Hematopoietic multipotent progenitor cell treated with erythropoietin and hydrocortisone succinate and interleukin-3 and kit ligand, for 6 days (in vitro differentiated cells): ENCODE data around the gene CDC42BPB.
"Not testable (repeated sequence)": the region's sequence is repeated elsewhere in the genome, so short reads cannot be mapped to it uniquely, and the experiment has no call there.

Experiments used
- DNase-seq: peaks from one replicate; pipeline ENCODE4 v3.0.0-alpha.2; 2015

Gene CDC42BPB

GRCh38 chr14:102941419-102942011, 115.8 kb downstream of the CDC42BPB start:
- DNase-seq, result peak; percentile 31

GRCh38 chr14:102940729-102941362, 116.5 kb downstream of the CDC42BPB start:
- no peak for DNase-seq

GRCh38 chr14:102939820-102940561, 117.4 kb downstream of the CDC42BPB start:
- DNase-seq, result no peak

DNA sequence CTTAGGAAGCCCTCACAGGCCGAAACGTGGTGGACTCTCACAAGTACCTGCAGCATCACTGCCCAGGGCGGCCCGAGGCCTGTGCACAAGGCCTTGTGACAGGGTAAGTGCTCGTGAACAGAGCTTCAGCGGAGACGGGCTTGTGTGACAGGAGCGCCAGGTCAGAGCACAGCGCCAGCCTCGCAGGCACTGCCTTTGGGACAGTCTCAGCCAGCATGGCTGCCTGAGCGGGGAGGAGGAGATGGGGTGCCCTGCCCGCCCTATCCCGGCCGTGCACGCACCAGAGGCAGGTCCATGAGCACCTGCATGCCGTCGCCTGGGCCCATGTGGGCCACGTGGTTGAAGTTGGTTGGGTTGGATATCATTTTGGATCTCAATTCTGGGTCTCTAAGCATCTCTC, 118.0 kb downstream of the CDC42BPB start:
- no peak for DNase-seq

DNA sequence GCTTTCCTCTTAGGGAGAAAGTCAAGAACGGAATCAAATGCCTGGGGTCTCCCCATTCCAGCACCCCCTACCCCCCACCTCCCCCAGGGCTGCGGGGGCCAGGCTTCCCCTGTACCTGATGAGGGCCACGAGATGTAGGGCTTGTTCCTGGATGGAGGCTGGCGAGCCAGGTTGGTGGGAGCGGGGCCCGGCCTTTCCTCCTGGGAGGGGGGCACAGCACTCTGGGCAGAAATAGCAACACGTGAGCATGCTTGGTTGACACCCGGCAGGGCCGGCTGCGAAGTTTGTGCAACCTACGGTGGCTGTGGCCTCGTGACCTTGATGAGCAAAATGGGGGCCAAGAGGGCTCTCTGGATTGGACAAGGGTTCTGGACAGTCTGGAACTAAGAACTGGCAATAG, 119.2 kb downstream of the CDC42BPB start:
- DNase-seq, result no peak

- DNase-seq, result no peak
Observed at GRCh38 chr14:102937331-102938175, 119.8 kb downstream of the CDC42BPB start.

GRCh38 chr14:102935756-102936155, 121.6 kb downstream of the CDC42BPB start:
- no peak for DNase-seq

GRCh38 chr14:102933618-102934231, 123.6 kb downstream of the CDC42BPB start:
- DNase-seq, result no peak

DNA sequence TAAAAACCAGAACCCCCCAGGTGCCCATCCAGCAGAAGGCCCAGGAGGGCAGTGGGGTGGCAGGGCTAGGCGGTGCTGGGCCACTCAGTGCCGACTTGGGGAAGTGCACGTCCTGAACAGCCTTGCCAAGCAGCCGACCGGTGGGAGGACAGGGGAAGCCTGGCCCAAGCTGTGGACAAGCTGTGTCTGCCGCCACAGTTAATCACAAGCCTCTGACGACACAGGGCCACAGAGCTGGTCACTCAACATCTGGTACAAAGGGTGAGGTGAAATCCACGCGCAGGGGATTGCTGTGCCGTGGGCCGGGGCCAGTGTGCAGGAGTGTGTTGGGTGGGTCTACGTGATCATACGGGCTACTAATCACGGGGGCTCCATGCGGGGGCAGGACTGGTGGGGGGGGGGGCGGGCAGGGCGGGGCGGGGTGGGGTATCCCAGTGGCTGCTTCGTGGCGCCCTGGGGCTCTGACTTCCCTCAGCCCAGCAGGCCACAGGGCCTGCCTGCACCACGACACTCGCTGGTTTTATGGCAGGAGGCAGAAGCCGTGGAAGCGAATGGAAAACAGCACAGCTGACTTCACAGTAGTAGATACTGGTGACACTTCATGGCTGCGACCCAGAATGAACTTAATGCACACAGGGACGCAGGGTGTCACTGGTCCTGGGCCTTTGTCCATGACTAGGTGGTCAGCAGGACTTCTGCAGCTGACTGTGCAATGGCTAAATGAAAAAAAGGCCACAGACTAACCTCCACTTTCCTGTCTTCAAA, 124.7 kb downstream of the CDC42BPB start:
- DNase-seq, result no peak

- DNase-seq, result no peak
Observed at GRCh38 chr14:102931580-102932285, 125.6 kb downstream of the CDC42BPB start.

- no peak for DNase-seq
Observed at GRCh38 chr14:102930753-102931579, 126.4 kb downstream of the CDC42BPB start.

- no peak for DNase-seq
Observed at GRCh38 chr14:102930138-102930752, 127.1 kb downstream of the CDC42BPB start.

DNA sequence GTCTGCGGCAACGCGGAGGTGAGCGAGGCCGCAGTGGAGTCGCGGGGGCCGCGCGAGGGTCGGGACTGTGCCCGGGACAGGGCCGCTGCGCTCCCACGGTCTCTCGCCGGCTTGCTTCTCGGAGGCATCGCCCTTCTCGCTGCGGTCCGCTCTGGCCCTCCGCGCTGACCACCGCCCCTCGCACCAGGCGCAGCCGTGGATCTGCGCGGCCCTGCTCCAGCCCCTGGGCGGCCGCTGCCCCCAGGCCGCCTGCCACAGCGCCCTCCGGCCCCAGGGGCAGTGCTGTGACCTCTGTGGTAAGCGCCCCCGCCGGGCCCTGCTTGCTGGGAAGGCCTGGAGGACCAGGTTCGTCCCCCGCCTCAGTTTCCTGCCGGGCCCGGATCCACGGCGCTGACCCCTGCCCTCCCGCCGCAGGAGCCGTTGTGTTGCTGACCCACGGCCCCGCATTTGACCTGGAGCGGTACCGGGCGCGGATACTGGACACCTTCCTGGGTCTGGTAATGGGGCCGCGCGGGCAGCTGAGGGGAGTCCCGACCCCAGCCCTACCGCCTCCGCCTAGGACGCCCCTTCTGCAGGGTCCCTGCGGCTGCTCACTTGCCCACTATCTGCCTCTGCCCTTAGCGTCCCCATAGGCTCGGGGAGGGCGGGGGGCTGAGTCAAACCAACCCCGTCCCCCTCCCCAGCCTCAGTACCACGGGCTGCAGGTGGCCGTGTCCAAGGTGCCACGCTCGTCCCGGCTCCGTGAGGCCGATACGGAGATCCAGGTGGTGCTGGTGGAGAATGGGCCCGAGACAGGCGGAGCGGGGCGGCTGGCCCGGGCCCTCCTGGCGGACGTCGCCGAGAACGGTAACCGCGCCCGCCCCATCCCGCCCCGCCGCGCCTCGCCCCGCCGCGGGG, 127.9 kb downstream of the CDC42BPB start:
- DNase-seq, result no peak

DNA sequence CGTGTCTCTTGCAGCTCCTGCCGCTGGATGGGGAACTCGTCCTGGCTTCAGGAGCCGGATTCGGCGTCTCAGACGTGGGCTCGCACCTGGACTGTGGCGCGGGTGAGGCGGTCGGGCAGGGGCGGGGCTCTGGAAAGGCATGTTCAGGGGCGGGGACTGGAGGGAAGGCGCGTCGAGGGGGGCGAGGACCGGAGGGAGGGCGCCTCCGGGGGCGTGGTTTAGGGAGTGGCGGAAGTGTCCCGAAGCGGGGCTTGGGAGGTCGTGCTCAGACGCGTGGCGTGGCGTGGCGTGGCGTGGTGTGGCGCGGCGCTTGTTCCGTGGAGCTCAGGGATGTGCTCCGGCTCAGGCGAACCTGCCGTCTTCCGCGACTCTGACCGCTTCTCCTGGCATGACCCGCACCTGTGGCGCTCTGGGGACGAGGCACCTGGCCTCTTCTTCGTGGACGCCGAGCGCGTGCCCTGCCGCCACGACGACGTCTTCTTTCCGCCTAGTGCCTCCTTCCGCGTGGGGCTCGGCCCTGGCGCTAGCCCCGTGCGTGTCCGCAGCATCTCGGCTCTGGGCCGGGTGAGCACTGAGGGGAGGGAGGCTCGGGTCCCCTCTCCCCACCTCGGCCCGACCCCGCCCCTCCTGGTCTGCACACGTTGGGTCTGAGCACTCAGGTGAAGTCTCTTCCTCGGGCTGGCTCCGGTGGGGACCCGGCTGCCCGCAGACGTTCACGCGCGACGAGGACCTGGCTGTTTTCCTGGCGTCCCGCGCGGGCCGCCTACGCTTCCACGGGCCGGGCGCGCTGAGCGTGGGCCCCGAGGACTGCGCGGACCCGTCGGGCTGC, 128.7 kb downstream of the CDC42BPB start:
- DNase-seq, result peak; percentile 88

DNA sequence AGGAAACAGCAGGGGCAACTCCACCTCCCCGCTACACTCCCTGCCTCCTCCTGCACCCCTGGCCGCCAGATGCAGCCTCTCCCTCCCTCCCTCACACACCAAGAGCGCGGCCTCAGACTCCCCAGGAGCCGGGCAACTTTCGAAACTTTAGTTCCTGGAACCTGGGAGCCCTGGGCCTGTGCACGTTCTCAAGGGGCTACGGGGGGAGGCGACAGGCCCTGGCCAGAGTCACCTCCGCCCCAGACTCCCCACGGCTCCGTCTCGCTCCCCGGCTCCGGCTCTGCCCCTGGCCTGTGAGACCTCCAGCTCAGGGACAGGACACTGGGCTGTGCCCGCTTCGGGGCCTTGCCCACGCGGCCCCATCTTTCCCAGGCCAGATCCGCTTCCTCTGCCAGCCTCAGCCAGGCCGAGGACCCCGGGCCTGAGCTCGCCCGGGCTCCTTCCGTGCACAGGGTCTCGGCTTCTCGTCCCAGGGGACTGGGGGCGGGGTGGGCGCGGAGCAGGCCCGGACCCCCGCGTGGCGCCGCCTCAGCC, 129.4 kb downstream of the CDC42BPB start:
- peak; percentile 60 for DNase-seq

GRCh38 chr14:102927346-102927877, 129.9 kb downstream of the CDC42BPB start:
- no peak for DNase-seq

GRCh38 chr14:102926840-102927239, 130.5 kb downstream of the CDC42BPB start:
- not testable (repeated sequence) for DNase-seq
